Activated CD4-positive, alpha-beta T cell treated with anti-CD3 and anti-CD28 coated beads, Interleukin-2, Interleukin-6, amounts not matched to agents 100 ng/mL and 50 ng/mL, durations not matched to agents 16 hours and 8 hours (primary cell): Measurements from ENCODE around the gene CNOT6.
"Not testable (repeated sequence)": the region's sequence is repeated elsewhere in the genome, so short reads cannot be mapped to it uniquely, and the experiment has no call there.

Experiments
- DNase-seq: peaks from one replicate; pipeline ENCODE4 v3.0.0-alpha.2; 2020

CNOT6 gene

DNA sequence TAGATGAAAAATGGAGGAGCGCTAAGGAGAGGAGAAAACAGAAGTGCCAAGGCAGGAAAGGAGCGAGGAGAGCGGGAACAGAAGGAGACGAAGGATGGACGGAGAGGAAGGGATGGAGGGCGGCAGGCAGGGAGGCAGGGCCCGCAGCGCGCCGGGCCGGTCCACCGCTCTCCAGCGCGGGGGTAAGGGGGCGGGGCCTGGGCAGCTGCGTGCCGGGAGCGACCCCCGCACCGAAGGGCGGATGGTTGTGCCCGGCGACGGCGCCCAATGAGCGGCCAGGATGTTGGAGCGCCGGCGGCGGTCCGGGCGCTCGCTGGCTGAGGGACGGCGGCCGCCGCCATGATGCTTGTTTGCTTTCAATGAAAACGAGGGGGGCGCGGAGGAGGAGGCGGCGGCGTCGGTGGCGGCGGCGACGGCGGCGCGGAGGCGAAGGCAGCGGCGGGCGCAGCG lies at the start of gene CNOT6:
TSS of gene CNOT6 (plus strand) at position 320 of the 450 bp plus-strand sequence. CDS start 34,898 bp downstream, outside the sequence.
- peak; percentile 95 for DNase-seq

DNA sequence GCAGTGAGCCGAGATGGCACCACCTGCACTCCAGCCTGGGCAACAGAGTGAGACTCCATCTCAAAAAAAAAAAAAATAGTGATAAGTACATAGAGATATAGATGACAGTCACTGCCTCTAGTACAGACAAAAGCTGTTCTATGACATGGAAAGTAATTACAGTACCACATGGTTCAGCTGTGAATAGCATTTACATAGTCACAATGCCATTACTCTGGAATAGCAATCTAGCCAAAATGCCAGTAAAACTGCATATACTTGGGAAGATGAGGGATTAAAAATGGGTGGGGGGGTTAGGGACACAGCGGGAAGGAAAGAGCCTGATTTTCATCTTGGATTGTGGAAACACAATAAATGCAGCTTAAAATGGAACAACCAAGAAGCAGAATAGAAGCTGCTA lies 39.4 kb upstream of the CNOT6 start:
- DNase-seq = no peak

DNA sequence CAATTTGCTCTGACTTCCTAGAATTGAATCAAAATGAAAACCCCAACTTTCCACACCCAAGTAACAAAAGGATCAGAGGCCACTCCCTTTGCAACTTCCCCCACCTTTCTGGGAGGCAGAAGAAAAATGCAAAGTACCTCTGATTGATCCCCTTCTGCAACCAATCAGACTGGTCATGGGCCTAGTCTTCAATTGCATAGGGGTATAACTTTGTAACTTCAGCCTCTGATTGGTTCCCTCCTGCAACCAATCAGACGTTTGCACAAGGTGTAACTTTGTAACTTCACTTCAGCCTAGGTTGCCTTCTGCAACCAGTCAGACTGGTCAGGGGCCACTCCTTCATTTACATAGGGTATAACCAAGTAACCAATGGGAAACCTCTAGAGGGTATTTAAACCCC lies 38.3 kb upstream of the CNOT6 start:
- no peak for DNase-seq

DNA sequence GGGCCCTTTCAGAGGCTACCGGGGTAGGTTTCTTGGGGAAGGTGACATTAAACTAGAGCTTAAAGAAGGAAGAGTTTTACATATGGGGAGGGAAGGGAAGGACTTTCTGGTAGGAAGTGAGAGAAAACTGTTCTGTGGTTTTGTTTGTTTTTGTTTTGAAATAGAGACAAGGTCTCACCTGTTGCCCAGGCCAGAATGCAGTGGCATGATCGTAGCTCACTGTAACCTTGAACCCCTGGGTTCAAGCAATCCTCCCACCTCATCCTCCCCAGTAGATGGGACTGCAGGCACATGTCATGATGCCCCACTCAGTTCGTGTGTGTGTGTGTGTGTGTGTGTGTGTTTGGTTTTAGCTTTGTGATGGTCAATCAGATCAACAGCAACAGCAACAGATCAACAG lies 37.4 kb upstream of the CNOT6 start:
- no peak for DNase-seq

DNA sequence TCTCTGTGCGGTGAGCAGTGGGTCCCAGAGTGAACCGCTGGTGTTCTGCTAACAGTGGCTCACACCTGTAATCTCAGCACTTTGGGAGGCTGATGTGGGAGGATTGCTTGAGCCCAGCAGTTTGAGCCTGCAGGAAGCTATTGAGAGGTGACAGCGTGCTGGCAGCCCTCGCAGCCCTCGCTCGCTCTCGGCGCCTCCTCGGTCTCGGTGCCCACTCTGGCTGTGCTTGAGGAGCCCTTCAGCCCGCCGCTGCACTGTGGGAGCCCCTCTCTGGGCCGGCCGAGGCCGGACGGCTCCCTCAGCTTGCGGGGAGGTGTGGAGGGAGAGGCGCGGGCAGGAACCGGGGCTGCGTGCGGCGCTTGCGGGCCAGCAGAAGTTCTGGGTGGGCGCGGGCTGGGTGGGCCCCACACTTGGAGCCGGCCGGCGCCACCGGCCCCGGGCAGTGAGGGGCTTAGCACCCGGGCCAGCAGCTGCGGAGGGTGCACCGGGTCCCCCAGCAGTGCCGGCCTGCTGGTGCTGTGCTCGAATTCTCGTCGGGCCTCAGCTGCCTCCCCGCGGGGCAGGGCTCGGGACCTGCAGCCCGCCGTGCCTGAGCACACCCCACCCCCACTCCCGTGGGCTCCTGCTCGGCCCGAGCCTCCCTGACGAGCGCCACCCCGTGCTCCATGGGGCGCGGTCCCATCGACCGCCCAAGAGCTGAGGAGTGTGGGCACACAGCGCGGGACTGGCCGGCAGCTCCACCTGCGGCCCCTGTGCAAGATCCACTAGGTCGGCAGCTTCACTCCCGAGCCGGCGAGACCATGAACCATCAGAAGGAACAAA lies 35.1 kb upstream of the CNOT6 start:
- not testable (repeated sequence) for DNase-seq

DNA sequence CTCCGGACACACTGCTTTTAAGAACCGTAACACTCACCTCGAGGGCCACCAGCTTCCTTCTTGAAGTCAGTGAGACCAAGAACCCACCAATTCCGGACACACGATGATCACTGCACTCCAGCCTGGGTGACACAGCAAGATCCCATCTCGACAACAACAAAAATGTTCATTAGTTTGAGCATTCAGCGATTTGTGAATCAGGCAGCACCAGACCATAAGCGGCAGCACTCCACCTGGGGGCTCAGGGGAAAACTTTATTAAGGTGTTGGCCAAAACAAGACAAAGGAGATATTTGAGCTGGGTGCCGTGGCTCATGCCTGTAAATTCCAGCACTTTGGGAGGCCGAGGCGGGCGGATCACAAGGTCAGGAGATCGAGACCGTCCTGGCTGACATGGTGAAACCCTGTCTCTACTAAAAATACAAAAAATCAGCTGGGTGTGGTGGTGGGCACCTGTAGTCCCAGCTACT lies 34.5 kb upstream of the CNOT6 start:
- DNase-seq = not testable (repeated sequence)

DNA sequence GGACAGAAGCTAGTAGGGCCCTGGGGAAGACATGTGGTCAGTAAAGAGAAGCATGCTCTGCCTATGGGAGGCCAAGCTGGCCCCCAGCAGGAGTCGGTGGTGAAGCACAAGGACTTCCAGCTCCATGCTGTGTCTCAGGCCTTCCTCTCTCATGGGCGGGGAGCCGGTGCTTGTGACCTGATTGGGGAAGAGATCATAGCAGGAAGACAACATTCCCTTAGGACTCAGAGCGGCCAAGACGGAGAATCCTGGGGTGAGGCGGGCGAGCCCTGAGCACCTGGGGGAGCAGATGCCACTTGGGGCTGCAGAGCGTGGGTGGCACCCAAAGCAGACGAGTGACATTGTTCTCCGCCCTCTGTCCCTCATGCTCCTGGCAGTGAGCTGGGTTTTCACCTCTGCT lies 33.3 kb upstream of the CNOT6 start:
- no peak for DNase-seq

DNA sequence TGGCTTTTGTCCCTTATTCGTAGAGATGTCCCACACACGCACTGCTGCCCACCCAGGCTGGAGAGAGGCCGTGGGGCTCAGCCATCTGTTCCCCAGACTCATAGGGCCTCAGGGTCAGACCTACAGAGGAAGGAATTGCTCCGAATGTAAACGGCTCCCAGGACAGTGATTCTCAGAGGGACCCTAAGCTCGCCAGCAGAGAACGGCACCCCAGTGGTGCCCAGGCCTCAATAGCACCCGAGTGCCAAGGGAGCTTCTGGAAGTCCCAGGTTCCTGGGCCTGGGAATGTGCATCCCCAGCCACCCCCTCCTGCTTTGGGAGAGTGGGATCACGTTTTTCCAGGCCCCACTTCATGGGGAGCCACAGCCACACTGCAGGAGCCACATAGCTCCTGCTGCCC lies 32.9 kb upstream of the CNOT6 start:
- DNase-seq = no peak

DNA sequence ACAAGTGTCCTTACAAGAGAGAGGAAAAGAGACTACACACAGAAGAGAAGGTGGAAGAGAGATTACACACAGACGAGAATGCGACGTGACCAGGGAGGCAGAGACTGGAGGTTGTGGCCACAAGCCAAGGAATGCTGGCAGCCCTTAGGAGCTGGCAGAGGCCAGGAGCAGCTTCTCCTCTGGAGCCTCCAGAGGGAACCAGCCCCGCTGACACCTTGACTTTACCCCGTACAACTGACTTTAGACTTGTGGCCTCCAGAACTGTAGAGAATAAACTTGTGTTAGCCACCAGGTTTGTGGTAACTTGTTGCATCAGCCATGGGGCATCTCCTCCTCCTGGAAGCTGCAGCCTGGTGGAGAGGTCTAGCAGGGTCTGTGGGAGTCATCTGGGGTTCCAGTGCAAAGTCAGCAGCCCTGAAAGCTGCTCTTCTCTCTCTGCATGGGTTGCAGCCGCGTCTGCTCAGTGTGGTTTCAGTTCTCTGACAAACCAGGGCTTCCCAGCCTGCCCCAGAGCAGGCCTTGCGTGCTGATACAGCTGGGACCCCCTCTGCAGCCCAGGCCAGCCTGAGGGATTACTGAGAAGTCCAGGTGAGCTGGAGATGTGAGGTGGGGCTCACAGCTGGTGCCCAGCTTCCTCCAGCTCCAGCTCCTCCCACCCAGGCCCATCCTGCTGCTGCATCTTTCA lies 30.8 kb upstream of the CNOT6 start:
- DNase-seq = no peak

DNA sequence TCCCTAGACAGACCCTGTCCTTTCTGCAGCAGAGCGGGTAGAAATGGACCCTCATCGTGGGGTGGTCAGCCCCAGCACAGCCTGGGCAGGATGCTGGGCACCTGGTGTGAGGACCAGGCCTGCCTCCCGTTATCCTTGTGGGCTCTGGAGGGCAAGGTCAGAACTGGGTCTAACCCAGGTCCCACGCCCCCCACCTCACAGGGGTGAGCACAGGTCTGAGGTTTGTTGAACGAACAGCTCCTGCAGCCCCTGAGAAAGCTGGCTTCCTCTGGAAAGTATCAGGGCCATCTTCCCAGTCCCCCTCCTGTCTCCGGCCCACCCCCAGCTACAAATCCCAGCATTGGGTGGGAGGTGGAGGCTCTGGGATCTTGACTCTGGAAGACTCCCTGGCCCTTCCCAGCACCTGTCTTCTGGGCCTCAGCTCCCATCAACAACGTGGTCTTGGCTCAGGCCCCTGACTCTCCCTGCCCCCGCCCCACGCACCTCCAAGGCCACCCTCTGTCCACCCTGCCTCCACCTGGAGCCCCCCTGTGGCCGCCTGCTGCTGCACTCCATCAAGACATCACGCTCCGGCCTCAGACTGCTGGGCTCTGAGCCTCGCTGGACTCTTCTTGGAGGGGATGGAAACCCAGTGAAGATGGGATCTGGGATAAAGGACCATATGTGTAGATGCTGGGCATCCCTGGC lies 30.1 kb upstream of the CNOT6 start:
- no peak for DNase-seq

DNA sequence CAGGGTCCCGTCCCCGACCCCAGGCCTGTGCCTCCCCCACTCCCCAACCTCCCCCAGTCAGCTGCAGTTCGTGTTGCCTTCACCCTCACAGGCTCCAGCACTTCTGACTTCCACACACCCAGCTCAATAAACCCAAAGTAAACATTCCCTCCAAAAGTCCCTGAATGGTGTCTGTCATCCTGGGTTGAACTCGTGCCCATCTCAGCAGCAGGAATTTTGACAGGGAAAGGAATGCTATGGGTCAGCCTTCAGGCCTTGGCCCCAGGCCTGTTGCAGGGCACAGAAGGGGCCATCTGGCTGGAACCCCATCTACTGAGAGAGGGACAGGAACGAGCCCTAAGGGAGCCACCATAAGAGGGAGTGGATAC lies 29.6 kb upstream of the CNOT6 start:
- DNase-seq = no peak

DNA sequence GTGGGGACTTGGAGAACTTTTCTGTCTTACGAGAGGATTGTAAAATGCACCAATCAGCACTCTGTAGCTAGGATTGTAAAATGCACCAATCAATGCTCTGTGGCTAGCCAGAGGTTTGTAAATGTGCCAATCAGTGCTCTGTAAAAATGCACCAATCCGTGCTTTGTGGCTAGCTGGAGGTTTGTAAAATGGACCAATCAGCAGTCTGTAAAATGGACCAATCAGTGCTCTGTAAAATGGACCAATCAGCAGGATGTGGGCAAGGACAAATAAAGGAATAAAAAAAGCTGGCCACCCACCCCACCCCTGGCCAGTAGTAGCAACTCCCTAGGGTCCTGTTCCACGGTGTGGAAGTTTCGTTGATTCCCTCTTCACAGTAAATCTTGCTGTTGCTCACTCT lies 29.1 kb upstream of the CNOT6 start:
- not testable (repeated sequence) for DNase-seq

DNA sequence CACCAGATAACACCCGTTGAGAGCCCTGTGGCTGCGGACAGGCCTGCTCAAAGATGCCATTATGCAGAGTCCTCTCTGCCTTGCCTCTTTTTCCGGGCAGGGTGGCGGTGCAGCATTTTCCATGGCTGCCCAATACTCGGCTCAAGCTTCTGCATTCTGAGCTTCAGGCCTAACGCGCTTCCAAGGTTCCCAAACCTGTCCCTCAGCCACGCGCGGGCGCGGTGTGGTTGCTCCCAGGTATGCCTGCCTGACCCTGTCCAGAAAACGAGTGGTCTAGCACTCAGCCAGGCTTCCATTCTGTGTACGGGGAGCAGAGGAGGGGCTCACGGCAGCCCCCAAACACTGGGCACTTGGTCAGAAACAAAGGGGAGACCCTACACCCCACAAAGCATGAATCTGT lies 27.9 kb upstream of the CNOT6 start:
- DNase-seq = no peak

DNA sequence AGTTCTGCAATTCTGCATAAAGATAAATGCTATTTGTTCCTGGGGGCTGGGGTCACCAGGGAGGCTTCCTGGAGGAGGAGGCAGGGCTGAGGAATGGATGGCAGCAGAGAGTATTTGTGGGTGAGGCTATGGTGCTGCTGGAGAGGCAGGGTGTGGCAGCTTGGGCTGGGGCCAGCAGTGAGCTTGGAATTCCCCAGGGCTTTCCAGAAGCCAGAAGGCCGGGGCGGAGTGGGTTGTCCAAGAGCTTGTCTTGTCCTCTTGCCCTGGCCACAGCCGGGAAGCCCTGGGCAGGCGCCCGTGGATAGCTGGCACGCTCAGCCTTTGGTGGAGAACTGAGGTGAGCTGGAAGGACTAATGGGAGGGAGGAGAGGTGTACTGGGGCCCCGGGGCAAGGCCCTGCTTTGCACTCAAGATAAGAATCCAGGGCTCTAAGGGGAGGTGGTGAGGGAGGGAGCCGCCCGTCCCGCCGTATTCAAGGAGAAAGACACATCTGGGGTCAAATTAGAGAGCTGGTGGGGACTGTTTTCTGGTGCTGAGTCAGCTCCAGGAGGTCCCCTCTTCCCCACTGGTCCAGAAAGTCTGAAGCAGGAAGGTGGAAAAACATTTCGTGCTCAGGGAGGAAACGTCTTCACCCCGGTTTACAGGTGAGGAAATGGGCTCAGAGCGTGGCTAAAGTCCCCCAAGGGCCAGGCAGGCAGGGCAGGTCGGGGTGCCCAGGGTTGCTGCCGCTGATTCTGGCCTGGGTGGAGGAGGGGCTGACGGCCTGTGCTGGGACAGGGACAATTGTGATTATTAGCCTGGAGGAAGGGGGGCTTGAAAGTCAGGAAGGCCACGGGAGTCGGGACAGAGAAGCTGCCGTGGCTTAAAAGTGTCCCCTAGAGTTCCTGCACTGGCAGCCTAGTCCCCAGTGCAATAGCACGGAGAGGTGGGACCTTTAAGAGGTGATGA lies 26.9 kb upstream of the CNOT6 start:
- no peak for DNase-seq

DNA sequence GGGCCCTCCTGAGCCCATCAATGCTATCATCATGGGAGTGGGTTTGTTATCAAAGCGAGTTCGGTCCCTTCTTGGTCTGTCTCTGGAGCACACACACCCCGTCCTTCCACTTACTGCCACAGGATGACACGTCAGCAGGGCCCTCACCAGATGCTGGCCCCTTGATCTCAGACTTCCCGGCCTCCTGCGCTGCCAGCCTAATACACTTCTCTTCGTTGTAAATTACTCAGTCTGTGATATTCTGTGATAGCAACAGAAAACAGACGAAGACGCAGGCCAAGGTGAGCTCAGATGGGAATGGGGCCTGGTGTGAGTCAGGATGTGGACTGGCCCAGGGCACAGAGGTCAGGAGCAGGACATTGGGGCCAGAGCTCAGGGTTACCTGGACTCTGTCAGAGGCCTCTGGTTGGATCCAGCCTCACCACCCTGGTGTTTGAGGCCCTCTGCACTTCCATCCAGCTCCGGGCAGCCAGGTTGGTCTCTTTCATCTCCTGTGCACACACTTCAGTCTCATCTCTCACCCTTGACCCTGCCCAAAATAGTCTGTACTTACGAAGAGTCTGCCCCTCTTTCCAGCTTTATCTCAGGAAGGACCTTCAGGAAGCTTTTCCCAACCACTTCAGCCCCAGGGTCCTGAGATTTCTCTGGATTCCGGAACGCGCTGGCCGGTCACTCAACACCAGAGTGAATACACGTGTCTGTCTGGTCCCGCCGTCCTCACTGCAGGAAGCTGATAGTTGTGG lies 26.0 kb upstream of the CNOT6 start:
- no peak for DNase-seq

DNA sequence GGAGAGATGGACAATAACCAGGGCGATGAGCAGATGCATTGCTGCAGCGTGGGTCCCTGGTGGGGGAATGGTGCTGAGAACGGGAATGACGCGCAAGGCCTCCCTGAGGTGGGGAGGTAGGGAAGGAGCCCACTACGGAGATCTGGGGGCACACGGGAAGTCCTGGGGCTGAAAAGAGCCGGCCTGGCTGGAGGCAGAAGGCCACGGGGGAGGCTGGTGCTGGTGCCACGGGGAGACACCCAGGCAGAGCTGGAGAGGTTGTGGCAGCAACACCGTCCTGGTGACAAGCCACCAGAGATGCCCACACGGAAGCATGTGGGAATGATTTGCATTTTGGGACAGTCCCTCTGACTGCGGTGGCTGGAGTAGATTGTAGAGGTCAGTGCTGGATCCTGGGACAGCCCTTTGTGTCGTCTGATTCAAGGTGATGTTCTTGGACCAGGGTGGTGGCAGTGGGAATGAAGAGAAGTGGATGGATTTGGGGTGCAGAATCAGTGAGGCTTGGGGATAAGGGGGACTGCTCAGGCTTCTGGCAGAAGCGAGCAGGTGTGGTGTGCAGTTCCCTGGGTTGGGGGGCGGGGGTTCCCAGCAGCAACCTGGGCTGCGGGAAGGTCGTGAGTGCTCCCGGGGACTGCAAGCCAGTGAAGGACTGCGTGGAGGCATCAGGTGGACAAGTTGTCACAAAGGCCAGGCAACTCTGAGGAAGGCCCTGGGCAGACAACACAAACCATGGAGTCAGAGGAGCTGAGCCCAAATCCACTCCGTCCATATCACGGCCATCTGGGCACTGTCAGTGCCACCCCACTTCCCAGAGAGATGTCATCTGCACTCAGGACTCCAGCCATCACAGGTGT lies 25.2 kb upstream of the CNOT6 start:
- DNase-seq = no peak

DNA sequence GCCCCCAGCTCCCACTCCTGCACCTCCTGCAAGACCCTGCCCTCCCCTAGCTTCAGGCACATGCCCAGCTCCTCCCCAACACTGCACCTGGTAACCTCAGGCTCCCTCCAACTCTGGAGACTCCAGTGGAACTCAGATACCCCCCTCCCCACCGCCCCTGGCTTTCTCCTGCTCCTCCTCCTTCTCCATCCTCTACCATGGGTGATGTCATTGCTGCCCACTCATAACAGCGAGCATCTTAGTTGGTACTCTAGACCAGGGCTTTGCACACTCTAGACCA lies 24.7 kb upstream of the CNOT6 start:
- DNase-seq = no peak

DNA sequence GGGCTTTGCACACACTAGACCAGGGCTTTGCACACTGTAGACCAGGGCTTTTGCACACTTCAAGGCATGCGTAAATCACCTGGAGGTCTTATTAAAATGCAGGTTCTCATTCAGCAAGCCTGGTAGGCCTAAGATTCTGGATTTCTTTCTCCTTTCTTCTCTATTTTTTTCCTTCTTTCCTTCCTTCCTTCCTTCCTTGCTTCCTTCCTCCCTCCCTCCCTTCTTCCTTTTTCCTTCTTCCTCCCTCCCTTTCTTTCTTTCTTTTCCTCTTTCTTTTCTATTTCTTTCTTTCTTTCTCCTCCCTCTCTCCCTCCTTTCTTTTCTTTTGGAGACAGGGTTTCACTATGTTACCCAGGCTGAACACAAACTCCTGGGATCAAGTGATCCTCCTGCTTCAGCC lies 24.3 kb upstream of the CNOT6 start:
- DNase-seq = no peak

DNA sequence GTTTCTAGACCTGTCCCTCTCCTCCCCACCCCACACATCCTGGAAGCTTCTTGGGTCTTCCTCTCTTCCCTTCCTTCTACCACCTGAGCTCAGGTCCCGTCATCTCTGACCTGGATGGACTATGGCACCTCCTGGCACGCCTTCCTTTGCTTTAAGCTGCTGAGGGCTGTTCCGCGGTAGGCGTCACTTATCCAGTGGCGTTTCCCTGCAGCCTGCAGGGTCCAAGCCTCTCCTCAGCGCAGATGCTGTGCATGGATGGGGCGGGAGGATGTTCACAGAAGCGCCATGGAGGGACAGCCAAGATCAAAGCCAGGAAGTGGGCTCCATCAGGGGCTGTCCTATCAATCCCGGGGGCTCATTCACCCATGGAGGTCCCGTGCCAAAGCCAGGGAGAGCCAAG lies 23.8 kb upstream of the CNOT6 start:
- no peak for DNase-seq

DNA sequence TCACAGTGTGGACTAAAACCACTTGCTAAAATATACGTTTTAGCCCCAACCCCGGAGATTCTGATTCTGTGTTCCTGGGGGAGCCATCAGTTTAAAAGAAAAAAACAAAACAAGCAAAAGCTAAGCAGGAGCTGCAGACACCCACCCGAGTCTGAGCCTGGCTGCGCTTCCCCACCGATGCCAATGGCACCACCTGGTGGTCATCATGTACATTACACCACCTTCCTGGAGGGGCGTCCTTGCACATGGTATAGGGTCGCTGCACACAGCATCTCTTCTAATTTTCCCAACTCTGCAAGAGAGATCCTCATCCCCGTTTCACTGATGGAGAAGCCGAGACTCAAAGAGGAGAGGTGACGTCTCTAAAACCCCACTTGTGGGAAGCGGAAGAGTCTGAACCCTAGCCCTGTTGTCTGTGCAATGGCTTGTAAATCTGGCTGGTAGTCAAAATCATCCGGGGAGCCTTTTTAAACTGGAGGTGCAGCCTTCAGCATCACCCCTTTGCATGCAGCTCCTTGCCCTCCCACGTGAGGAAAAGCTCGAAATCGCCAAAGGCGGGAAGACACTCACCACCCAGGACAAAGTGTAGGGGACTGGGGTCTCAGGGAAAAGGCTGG lies 23.1 kb upstream of the CNOT6 start:
- DNase-seq = peak; percentile 66

DNA sequence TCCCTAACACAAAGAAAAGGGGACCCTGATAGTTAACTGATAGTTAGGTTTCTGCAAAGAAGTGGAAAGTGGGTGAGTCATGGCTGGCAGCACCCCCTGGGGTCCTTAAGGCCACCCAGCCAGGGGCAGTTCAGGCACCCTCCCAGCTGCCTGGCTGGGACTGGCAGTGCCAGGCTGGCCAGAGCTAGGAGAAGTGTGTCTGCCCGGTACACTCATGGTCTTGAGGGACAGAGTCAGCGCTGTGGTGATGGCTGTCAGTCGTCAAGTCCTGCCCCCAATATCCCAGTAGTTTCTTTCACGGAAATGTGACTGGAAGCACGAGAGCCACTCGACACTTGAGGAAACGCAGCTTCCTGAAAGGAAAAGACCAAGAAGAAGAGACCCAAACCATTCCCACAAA lies 22.3 kb upstream of the CNOT6 start:
- no peak for DNase-seq
